Esophagus squamous epithelium (tissue), 4 donors: ENCODE results near the gene C15orf61.

Experiments
- CTCF ChIP-seq, 6 experiments: fragments of 450-650 bp in 4 of 6; fragments of 200-600 bp in 2 of 6; sonication (generic) in 2 of 6; IDR thresholded peaks; one replicate each; pipeline ENCODE4 v1.5.1; 2016 to 2019; ENCODE audit warnings: antibody characterized with exemption in 6 of 6, mild to moderate bottlenecking in 4 of 6, moderate library complexity in 4 of 6
- POLR2A ChIP-seq, 4 donors: fragments of 450-650 bp; IDR thresholded peaks; one replicate each; pipeline ENCODE4 v1.6.1; 2017; ENCODE audit warnings: antibody characterized with exemption in 4 of 4, mild to moderate bottlenecking in 4 of 4, moderate library complexity in 3 of 4

GRCh38 chr15:67558502-67558901 lies 37.6 kb downstream of the C15orf61 start:
- TF ChIP-seq CTCF (IDR thresholded peaks at IDR 0.05) (no peak), POLR2A (IDR thresholded peaks at IDR 0.05) (no peak)
